Hepatocyte (in vitro differentiated cells): ENCODE measurements around the gene LSAMP. TPM values are rescaled to one million over a fixed set of nuclear protein-coding genes. Genes with fewer than 3 reads are reported as not detected.
"Not testable (repeated sequence)": the region's sequence is repeated elsewhere in the genome, so short reads cannot be mapped to it uniquely, and the experiment has no call there.

Experiments used
- DNase-seq: peaks from one replicate; pipeline ENCODE4 v3.0.0-alpha.2; 2016; ENCODE audit warnings: low spot score
- H2AFZ ChIP-seq: fragments of 200-600 bp; sonication (generic); 2 replicates; pipeline ENCODE4 v1.6.0; 2016; ENCODE audit warnings: antibody characterized with exemption, mild to moderate bottlenecking
- H3K27ac ChIP-seq: fragments of 200-600 bp; sonication (generic); 2 replicates; pipeline ENCODE4 v1.5.1; 2016; ENCODE audit warnings: mild to moderate bottlenecking
- H3K27me3 ChIP-seq: fragments of 200-600 bp; sonication (generic); 2 replicates; pipeline ENCODE4 v1.6.1; 2016
- H3K36me3 ChIP-seq: fragments of 200-600 bp; sonication (generic); replicated peaks from 2 replicates; pipeline ENCODE4 v1.5.1; 2016; ENCODE audit warnings: low read depth; ENCODE audit not compliant: insufficient read depth
- H3K4me1 ChIP-seq: fragments of 200-600 bp; sonication (generic); 2 replicates; pipeline ENCODE4 v1.5.1; 2016; ENCODE audit warnings: mild to moderate bottlenecking, moderate library complexity; ENCODE audit not compliant: insufficient read depth
- H3K4me2 ChIP-seq: fragments of 200-600 bp; sonication (generic); 2 replicates; pipeline ENCODE4 v1.6.0; 2016
- H3K4me3 ChIP-seq: fragments of 200-600 bp; sonication (generic); 2 replicates; pipeline ENCODE4 v1.5.1; 2016; ENCODE audit warnings: mild to moderate bottlenecking
- H3K79me2 ChIP-seq: fragments of 200-600 bp; sonication (generic); 2 replicates; pipeline ENCODE4 v1.6.0; 2017; ENCODE audit warnings: mild to moderate bottlenecking
- H3K9me2 ChIP-seq: fragments of 200-600 bp; sonication (generic); replicated peaks from 2 replicates; pipeline ENCODE4 v1.6.0; 2017; ENCODE audit warnings: mild to moderate bottlenecking; ENCODE audit not compliant: insufficient read depth
- H3K9me3 ChIP-seq: fragments of 200-600 bp; sonication (generic); 2 replicates; pipeline ENCODE4 v1.5.1; 2016; ENCODE audit warnings: low read depth, mild to moderate bottlenecking
- H4K20me1 ChIP-seq: fragments of 200-600 bp; sonication (generic); 2 replicates; pipeline ENCODE4 v1.6.0; 2016; ENCODE audit warnings: mild to moderate bottlenecking; ENCODE audit not compliant: insufficient read depth, poor library complexity, severe bottlenecking
- EZH2 ChIP-seq: fragments of 200-600 bp; sonication (generic); IDR thresholded peaks from 2 replicates; pipeline ENCODE4 v1.6.1; 2016; ENCODE audit warnings: antibody characterized with exemption, mild to moderate bottlenecking, borderline replicate concordance
- EZH2phosphoT487 ChIP-seq: fragments of 200-600 bp; sonication (generic); IDR thresholded peaks from one replicate; pipeline ENCODE4 v1.6.1; 2018; ENCODE audit warnings: antibody characterized with exemption, mild to moderate bottlenecking, low read depth, moderate library complexity; ENCODE audit not compliant: unreplicated experiment, severe bottlenecking
- WGBS: methylation state at CpG from one replicate; pipeline ENCODE4 v1.1.6; 2016; ENCODE audit warnings: low lambda C conversion rate; ENCODE audit errors: missing lambda C conversion rate; 5-methylcytosine and 5-hydroxymethylcytosine counted together
- polyA plus RNA-seq: library from polyadenylated mRNA; unstranded; fragments of >200 nt; fragmentation: Nextera tagmentation; extraction: Ambion mirVana; gene quantifications from 2 replicates; pipeline ENCODE4 v1.2.1, GENCODE V29; 2016
- small RNA-seq: library from RNA; depleted of rRNA; stranded (forward); fragments of <200 nt; gene quantifications from one replicate; pipeline ENCODE3, GENCODE V24; 2014
- total RNA-seq: library from RNA; depleted of rRNA; stranded (reverse); fragments of >200 nt; gene quantifications from 2 replicates; pipeline ENCODE4 v1.2.3, GENCODE V29; 2014
- TF ChIP-seq, protein P1 (sequence below): fragments of 200-600 bp; sonication (generic); IDR thresholded peaks from 2 replicates; pipeline ENCODE4 v1.5.1; 2016; ENCODE audit warnings: antibody characterized with exemption, mild to moderate bottlenecking; ENCODE audit not compliant: poor library complexity

Gene LSAMP
- total and polyA plus RNA-seq, 2 experiments from 2014 or later, result 15.1 to 22.3 TPM

DNA sequence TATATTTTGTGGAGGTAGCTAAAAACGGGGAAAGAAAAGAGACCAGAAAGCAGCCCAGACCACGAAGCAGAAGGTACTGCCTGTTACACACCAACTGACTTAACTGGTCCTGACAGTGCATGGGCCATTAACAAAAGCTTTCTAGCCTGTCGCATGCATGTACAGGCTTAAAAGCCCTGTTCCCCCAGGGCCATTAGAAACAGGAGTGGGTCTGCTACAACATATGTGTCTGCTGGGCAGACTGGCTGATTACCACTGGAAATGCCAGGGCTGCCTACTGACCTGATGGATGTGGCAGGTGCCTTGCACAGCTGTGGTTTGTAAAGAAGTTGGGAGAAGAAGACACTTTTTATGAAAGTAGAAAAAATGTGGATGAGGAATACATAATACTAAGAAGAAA is 684.6 kb downstream of the LSAMP start:
- Histone ChIP-seq H4K20me1 (no peaks in the 10 kb centered on the region), H3K27me3 (no peaks in the 10 kb centered on the region), H3K79me2 (no peaks in the 10 kb centered on the region), H3K4me1 (no peaks in the 10 kb centered on the region), H3K4me3 (no peak overlapping the region), H3K9me2 (no peaks in the 10 kb centered on the region), H3K36me3 (no peaks in the 10 kb centered on the region), H2AFZ (no peak overlapping the region), H3K9me3 (no peaks in the 10 kb centered on the region), H3K4me2 (no peak overlapping the region), H3K27ac (no peak overlapping the region)
- WGBS, result 57% methylated on average over 3 of the region's 3 CpGs
- TF ChIP-seq EZH2phosphoT487, result no peak
- TF ChIP-seq, protein P1, sequence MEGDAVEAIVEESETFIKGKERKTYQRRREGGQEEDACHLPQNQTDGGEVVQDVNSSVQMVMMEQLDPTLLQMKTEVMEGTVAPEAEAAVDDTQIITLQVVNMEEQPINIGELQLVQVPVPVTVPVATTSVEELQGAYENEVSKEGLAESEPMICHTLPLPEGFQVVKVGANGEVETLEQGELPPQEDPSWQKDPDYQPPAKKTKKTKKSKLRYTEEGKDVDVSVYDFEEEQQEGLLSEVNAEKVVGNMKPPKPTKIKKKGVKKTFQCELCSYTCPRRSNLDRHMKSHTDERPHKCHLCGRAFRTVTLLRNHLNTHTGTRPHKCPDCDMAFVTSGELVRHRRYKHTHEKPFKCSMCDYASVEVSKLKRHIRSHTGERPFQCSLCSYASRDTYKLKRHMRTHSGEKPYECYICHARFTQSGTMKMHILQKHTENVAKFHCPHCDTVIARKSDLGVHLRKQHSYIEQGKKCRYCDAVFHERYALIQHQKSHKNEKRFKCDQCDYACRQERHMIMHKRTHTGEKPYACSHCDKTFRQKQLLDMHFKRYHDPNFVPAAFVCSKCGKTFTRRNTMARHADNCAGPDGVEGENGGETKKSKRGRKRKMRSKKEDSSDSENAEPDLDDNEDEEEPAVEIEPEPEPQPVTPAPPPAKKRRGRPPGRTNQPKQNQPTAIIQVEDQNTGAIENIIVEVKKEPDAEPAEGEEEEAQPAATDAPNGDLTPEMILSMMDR, result no peak
- no peak for TF ChIP-seq EZH2
- DNase-seq, result no peak

GRCh38 chr3:115758076-115758763 is 687.1 kb downstream of the LSAMP start:
- H2AFZ ChIP-seq, result no peak overlapping the region
- no peak overlapping the region for H3K4me2 ChIP-seq
- no peaks in the 10 kb centered on the region for H3K79me2 ChIP-seq
- H3K9me3 ChIP-seq, result no peaks in the 10 kb centered on the region
- H3K36me3 ChIP-seq, result no peaks in the 10 kb centered on the region
- H3K4me1 ChIP-seq, result no peaks in the 10 kb centered on the region
- WGBS, result 52% methylated on average over 1 of the region's 1 CpG
- H4K20me1 ChIP-seq, result no peaks in the 10 kb centered on the region
- H3K4me3 ChIP-seq, result no peak overlapping the region
- H3K9me2 ChIP-seq, result no peaks in the 10 kb centered on the region
- DNase-seq, result no peak
- H3K27ac ChIP-seq, result no peak overlapping the region
- TF ChIP-seq EZH2 (no peak), EZH2phosphoT487 (no peak)
- TF ChIP-seq, protein P1, result no peak
- no peaks in the 10 kb centered on the region for H3K27me3 ChIP-seq

DNA sequence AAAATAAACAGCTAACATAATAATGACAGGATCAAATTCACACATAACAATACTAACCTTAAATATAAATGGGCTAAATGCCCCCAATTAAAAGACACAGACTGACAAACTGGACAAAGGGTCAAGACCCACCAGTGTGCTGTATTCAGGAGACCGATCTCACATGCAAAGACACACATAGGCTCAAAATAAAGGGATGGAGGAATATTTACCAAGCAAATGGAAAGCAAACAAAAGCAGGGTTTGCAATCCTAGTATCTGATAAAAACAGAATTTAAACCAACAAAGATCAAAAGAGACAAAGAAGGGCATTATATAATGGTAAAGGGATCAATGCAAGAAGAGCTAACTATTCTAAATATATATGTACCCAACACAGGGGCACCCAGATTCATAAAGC is 692.3 kb downstream of the LSAMP start:
- not testable (repeated sequence) for H3K4me3 ChIP-seq, H3K4me2 ChIP-seq, H2AFZ ChIP-seq, H3K9me3 ChIP-seq, H3K4me1 ChIP-seq, DNase-seq, H3K27me3 ChIP-seq, H3K9me2 ChIP-seq, H3K27ac ChIP-seq, H4K20me1 ChIP-seq, H3K36me3 ChIP-seq, H3K79me2 ChIP-seq
- 63% methylated on average over 1 of the region's 1 CpG for WGBS

Small RNAs within 50 kb of the gene (small RNA-seq; reads per million reads assigned to genes)
- not detected for gene RN7SL815P
